GM19023 (cell line): ENCODE measurements around the gene ARL4A.

Experiments used
- ATAC-seq: cut with Tn5 transposase; IDR thresholded peaks from one replicate; pipeline ENCODE4 v1.9.1; 2021; ENCODE audit warnings: mild to moderate bottlenecking, moderate library complexity; ENCODE audit not compliant: unreplicated experiment

ARL4A gene

DNA sequence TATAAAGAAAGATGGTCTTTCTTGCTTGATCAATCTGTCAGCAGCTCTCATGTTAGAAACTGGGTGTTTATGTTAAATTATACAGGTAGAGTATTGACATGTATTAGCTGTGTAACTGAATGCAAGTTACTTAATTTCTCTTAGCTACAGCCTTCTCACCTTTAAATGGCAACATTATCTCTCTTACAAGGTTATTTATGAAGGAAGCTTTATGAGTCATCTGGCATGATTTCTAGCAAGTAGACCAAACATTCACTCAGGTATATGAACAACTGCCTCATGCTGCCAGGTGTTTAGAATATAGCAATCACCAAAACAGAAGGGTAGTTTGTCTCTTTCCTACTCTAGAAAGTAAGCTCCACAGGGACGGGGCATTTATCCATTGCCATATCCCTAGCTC lies 8.5 kb downstream of the ARL4A start:
- no peak for ATAC-seq

DNA sequence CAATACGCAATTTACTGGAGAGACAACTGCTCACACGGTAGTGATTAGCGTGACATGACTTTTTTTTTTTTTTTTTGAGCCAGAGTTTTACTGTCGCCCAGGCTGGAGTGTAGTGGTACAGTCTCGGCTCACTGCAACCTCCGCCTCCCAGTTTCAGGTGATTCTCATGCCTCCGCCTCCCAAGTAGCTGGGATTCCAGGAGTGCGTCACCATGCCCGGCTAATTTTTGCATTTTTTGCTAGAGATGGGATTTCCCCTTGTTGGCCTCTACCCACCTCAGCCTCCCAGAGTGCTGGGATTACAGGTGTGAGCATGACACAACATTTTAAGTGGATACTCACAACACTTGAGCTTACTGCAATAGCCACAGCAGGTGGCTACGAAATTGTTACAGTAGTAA lies 11.9 kb downstream of the ARL4A start:
- no peak for ATAC-seq

DNA sequence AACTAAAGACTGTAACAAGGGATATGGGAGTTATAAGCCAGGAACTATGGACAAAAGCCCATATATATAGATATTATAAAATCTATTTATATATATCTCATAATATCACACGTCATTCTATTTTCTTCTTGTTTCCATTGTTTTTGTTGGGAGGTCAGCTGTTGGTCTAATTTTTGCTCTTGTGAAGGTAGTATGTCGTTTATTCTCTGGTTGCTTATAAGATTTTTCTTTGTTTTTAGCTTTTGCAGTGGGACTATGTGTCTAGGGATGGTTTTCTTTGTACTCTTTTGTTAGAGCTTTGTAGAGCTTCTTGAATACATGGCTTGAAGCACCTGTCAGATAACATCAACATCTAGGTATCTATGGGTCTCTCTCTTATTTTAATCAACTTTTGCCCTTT lies 14.0 kb downstream of the ARL4A start:
- no peak for ATAC-seq

DNA sequence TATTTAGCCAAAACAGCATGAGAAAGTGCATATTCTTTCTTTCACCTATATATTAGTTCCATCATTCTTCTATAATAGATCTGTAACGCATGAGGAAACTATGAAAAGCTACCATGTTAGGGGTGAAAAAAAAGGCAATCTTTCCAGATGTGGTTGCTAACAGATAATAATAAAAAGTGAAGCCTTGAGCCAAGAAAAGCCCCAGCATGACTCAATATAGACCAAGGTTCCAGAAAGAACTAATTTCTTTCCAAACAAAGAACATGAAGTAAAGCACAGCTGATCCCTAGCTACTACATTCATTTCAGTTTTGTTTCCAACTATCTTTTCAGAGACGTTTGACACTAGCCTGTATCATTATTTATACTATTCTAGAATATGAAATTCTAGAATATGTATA lies 16.4 kb downstream of the ARL4A start:
- ATAC-seq = no peak

DNA sequence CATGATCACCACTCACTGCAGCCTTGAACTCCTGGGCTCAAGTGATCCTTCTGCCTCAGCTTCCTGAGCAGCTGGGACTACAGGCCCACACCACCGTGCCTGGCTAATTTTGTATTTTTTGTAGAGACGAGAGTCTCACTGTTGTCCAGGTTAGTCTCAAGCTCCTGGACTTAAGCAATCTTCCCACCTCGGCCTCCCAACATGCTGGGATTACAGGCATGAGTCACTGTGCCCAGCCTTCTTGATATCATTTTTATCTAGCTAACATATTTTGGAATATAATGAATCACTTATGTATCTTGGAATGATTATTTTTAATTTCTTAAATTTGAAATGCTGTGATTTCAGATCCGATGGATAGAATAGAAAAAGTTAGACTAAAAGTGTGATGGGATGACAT lies 18.4 kb downstream of the ARL4A start:
- ATAC-seq = no peak

DNA sequence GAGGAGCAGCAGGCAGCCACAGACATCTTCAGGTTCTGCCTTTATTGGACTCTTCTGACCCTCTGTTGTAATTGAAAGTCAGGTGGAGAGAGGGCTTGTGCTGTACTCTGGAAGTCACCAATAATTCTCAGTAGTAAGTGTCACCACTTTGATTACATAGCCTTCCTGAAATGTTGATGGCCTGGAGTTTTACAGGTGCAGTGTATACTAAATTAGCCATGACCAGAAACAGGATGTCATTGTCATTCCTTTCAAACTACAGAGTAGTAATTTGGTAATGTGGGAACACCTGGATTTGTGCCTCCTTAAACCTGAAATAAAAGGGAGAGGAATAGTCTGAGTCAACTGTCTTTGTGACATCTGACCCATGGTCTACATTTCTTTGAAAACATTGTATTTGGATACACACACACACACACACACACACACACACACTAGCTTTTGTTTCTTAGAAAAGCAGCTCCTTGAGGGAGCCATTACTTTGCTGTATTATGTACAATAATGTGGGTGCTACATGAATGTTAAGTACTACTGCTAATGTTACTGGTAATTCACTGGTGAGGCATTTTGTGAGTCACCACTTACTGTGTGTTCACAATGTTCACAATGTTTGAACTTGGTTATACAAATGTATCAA lies 19.6 kb downstream of the ARL4A start:
- ATAC-seq = no peak

DNA sequence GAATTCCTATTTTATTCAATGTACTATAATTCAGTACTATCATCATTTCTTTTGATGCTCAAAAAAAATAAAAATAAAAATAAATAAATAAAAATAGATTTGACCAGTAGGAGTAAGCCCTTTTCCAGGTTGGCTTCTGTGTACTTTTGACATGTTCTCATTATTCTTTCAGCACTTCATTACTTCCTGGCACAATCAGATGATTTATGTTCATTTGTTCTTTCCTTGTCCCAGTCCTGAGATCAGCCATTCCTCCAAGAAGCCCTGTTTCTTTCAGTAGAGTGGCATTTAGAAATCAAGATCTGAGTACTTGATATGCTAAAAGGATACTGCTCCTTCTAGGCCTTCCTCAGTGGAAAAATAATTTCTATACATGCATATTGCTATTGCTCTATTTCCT lies 20.9 kb downstream of the ARL4A start:
- no peak for ATAC-seq

DNA sequence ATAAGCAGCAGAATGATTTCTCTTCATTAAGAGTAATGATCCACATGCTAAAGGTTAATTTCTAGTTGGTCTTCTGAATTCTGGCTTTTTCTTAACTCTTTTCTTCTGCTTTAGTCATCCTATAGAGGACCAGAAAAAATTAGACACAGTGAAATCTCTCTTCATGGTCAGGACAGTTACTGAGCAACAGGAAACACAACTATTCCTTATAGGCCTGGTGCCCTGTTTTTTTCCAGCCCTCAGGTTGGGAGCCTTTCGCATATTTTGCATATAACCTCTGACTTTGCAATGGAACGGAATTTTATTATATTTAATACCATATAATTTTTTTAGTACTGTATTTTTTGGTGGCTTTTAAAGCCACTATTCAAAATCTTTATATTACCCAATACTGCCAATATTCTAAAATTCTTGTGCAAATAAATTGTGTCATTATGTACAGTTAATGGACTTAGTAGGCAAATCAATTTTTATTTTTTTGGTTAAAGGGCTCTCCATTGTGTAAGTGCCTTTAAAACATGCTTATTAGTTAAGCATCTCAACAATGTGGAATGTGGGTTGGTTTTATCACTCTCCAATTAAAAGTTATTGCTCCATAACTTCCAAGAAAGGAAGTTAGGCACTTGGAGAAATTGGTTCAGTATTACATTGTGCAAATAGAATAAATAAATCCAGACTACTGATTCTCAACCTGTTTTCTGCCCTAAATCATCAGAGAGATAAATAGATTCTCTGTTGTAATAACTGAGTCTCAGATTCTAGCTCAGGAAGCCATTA lies 22.5 kb downstream of the ARL4A start:
- no peak for ATAC-seq

DNA sequence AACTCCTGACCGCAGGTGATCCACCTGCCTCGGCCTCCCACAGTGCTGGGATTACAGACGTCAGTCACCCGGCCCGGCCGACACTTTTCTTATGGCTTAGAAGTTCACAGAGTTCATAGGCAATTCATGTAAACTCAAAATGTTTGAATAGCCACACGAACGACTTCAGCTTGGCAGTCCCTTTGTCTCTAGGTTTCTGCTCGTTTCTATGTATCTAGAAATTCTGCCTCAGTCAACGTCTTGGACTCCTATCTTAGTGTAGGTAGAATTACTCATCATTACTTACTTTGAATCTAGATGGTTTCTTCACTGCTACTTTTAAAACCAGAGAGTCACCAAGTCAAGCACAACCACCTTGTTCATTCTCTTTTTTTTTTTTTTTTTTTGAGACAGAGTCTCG lies 23.7 kb downstream of the ARL4A start:
- no peak for ATAC-seq

DNA sequence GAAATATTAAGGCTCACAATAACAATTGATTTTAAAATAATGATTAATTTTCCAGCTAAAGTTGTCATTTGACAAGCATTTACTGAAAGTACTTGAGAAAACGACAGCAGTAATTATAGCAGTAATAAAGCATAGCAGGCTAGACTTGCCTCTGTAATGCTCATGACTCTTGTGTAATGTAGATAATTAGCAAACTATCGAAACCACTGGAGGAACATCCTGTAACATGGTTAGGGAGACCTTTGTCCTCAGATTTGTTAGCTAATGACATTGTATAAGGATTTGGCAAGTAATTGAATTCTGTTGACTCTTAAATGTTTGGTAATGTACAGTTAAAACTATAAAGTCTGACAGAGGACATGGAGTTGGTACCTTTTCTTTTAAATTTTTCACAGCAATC lies 24.8 kb downstream of the ARL4A start:
- ATAC-seq = no peak

DNA sequence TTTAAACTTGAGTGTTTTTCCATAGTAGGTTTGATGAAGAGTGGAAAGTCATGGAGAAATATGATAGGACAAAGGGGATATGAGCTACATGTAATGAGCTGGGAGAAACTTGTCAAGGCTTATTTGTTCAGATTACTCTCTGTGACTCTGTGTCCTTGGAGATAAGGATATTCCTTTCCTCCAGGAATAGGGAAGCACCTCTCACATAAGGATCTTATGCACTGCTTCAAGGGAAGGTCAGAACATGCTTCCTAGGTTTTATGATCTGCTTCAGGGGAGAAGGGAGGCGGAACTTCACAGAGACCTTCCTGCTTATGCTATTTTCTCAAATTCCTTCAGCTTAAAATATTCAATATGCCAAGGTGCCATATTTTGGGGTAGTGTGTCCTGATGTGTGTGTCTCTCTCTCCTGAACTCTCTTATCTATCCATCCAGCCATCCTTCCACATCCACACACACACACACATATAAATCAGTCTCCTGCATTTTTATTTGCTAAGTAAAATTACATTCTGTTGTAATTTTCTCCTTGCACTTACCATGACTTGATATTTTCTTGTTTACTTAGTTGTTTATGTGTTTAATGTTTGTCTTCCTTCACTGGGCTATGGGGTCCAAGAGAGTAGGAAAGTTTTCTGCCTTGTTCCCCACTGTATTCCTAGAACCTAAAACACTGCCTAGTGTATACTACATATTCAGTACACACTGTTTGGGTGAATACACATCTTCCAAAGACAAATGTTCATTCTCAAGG lies 26.4 kb downstream of the ARL4A start:
- ATAC-seq = no peak

DNA sequence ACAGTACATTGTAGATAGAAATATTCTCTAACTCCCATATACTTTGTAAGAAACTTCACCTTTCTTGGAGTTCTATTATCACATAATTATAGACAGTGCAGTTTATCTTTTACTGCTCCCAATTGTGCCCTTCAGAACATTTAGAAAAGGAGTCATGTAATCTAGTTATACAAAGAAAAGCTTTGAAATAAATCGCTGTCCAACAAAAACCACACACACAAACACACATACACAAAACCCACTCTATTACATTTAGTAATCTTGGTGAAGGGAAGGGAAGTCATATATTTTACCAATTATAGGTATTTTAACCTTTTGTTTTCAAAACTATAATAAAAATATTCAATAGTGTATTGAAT lies 26.9 kb downstream of the ARL4A start:
- no peak for ATAC-seq

DNA sequence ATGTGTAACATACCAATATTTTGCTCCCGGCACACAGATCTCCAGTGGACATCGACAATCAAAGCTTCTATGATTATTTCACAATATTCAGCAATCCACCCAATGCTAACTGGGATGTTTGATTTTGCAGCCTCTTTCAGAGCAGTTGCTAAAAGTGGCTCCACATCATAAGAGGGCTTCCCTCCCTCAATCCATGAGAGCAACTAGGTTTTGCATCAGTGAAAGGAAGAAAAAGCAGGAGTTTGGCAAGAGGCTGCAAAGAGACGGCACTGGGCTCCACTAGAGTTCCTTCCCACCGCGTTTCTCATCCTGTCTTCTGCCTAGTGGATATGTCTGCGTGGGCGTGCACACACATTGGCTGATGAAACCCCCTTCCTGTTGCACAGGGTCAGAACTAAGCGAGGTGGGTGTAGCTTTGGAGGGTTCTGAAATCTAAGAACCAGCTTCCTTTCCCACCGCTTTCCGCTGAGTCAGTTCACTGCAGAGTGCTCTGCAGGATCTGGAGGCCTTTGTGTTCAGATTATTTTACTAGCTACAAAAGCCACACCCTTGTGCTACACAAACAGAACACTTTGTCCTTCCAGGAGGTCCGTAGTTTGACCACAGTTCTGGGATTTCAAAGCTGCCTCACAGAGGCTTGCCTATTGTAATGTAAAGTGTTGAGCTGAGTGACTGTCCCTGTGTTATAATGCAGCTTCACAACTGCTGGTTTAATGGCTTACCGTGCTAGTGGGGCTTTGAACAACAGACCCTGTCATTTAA lies 28.1 kb downstream of the ARL4A start:
- no peak for ATAC-seq

DNA sequence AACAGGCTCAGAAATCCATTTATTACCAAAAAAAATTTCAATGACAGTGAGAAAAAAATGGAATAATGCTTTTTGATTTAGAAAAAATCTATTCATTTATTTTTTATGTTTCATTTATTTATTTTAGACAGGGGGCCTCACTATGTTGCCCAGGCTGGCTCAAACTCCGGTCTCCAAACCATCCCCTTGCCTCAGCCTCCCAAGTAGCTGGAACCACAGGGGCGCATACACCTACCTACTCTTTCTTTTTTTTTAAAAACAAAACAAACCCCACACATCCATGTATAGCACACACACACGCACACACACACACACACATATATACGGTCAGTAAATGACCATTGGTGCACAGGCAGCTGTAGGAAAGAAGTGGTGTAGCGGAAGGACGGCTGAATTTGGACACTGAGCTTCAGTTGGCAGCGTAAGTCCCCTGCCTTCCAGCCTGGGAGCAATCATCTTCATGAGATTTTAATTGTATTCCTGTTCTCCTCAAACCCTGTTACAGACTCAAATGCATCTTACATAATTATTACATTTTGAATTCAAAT lies 28.8 kb downstream of the ARL4A start:
- no peak for ATAC-seq

DNA sequence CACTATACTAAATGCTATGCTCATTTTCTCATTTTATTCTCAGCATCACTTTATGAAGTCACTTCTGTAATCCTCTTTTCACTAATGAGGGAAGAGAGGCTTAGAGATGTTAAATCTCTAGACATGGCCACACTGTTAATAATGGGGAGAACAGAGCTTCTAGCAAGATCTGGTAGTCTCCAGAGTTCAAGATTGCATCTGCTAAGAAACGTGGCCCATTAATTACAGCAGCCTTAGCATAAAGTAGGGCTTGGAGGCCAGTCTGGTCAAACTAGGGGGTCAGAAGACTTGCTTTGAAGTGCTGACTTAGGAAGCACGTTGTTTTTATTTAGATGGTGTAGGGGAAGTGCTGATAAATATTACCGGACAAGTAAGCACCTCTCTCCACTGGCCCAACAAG lies 29.3 kb downstream of the ARL4A start:
- ATAC-seq = no peak

DNA sequence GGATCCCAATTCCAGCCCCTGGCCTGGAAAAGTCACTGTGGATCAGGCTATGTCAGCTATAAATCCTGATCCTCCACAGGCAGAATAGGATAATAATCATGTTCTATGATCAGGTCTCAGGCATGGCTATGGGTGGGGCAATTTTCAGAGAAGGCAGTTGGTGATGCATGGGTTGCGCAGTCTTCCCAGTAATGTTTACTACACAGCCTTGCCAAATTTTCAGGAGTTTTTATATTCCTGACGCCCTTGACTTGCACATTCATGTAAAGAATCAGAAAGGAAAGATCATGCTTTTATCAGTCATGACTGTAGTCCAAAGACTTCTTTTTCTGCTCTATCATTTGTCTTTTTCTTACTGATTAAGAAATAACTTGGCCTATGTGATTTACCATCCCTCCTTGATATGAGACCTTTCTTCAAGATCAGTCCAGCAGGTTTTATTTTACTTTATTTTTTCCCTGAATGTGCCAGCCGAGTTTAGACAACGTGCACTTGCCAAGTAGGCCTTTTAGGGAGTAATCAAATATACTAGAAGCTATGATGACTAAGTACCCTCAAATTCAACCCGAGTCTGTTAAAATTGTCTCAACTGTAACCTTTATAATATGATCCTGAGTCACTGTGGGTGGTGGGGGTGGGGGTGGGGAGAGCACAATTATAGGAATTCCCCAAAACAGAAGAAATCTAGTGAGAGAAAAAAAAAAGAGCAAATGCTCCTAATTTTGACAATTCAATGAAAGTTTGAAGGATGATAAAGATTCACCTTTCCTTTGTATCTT lies 31.9 kb downstream of the ARL4A start:
- no peak for ATAC-seq

DNA sequence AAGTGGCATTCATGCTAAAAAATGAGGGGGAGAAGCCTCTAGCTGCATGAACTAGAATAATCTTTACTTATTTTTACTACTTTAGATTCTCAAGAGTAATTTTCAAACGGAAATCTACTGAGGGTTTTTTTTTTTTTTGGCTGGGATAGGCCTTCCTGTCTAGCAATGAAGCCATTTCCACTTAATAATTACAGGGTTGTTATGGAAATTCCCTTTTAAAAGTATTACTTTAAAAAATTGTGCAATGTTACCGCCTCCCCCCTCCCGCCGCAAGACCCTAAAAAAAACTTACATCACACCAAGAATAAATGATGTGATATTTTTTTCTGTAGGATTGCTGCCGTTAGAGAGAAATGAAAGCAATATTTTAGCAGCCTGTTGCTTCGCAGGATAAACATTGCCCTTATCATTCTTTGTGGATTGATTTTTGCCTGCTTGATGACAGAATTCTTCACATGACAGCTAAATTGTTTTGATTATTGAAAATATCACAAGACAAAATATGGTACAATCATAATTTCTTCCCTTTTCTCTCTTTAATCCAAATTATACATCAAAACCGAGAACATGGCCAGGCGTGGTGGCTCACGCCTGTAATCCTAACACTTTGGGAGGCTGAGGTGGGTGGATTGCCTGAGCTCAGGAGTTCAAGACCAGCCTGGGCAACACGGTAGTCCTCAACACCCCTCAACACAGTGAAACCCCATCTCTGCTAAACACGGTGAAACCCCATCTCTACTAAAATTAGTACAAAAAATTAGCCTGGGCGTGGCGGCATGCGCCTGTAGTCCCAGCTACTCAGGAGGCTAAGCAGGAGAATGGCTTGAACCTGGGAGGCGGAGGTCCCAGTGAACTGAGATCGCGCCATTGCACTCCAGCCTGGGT lies 32.8 kb downstream of the ARL4A start:
- no peak for ATAC-seq

DNA sequence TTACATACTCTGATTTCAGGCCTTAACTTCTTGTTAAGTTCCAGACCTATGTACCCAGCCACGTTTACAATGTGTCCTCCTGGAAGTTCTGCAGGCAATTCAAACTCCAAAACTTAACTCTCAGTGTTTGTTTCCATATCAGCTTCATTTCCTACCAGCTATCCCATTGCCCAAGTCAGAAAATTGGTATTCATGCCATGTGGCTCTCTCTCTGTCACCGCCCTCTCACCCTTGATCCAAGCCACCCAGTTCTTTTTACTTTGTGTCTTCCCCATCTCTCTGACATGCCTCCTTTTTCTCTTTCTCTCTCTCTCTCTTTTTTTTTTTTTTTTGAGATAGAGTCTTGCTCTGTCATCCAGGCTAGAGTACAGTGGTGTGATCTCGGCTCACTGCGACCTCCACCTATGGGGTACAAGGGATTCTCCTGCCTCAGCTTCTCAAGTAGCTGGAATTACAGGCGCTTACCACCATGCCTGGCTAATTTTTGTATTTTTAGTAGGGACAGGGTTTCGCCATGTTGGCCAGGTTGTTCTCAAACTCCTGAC lies 33.9 kb downstream of the ARL4A start:
- ATAC-seq = no peak

DNA sequence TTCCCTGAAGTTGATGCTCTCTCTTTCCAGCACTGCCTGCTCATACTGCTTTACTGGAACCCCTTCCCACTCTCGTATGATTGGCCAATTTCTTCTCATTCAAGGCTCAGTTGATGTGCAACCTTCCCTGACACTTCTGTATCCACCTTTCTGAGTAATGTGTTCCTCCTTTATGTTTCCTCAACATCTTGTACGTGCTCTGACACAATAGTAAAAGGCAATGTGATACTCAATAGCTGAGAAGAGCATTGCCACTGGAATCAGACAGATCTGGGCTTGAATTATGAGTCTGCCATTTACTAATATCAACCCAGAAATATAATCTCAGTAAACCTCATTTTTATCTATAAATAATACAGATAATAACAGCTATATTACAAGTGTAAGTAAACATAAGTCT lies 34.7 kb downstream of the ARL4A start:
- no peak for ATAC-seq
